GM19193 (cell line): ENCODE data around the gene EFNA5.

Experiments used
- POLR2A ChIP-seq: IDR thresholded peaks from 4 replicates; pipeline ENCODE4 v1.6.1; 2011; ENCODE audit not compliant: insufficient read depth, insufficient read length; ENCODE audit errors: extremely low read depth

The EFNA5 gene

GRCh38 chr5:107364443-107365319, 306.1 kb downstream of the EFNA5 start:
- TF ChIP-seq POLR2A: no peak

DNA sequence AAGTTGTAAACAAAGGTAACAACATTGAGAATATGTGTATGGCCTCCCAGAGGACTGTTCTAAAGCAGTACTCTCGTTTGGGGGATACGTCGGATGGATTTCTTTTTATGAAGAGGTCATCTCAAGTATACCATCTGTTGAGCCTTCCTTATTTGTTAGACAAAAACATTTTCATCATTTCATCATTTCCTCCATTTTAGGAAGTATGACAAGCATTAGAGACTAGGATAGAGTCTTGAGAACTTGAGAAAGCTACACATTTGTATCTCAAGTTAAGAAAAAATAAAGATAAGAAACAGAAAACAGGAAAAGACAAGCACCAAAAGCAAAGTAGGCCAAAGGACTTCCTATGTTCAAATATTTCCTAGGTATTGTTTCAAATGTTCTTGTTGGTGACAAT, 307.0 kb downstream of the EFNA5 start:
- no peak for TF ChIP-seq POLR2A

DNA sequence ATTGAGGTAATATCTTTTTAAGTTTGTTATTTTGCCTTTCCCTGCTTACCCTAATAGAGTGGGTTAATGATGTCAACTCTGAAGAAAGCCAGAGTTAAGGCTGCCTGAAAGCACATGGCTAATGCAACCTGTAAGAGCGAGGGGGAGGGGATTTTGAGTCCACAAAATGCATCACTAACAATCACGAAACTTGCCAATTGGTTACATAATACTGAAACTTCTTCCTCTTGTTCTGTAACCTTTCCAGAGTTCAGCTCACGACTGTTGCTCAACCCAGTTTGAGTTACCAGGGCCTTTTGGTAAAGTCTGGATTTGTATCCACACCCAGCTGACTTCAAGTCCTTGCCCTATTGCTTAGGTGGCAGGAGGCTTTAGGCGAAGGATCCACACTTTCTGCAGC, 308.8 kb downstream of the EFNA5 start:
- no peak for TF ChIP-seq POLR2A

GRCh38 chr5:107359916-107360234, 310.9 kb downstream of the EFNA5 start:
- TF ChIP-seq POLR2A: no peak

DNA sequence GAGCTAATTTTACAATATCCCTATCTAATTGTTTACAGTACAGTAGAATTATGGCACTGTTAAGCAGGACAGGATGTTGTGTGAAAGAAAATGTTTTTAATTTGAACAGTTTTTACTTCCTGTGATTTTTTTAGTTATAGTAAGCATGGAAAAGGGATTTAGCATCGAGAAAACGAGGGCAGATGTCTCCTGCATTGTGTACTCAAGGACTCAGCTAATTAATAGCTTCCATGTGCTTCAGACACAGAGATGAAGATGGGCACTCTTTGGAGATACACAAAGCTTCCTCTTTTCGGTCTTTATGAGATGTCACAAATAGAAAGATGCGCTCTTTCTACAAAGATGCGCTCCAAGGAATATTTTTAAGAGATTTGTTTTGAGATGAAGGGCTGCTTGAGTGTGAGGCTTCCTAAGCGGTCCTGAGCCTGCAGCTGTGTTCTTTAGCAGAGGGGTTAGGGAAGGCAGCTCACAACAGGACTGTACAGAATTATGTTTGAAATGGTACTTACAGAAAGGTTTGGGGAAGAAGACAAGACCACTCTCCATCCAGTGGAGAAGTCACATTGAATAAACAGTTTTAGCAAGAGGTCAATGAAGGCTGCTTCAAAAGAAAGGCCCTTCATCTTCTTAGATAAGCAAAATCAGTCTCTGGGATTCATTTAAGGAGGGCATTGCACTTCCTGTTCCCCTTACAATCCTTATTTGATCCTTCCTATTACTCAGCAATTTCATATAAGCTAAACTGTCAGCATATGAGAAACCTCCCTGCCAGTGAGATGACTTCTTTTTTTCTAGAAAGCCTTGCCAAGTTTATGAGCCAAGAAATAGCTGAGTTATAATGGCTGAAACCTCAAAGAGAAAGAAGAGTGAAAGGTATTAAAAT, 311.5 kb downstream of the EFNA5 start:
- no peak for TF ChIP-seq POLR2A

DNA sequence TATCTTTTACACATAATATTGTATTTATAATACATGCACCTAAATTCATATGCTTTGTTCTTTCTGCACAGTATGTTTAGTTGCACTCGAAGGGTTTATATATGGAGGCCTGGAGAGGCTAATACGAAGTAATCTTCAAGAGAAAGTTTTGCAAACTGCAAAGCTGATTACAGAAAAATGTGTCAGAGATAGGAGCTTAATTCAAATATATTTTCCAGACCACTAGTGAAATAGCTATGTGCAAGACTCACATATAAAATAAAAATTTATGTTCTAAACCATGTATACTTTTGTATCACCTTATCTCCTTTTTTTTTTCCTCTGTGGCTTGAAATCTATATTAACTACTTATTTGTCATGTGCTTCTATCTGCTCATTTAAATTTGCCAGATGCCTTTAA, 313.8 kb downstream of the EFNA5 start:
- TF ChIP-seq POLR2A: no peak

- TF ChIP-seq POLR2A: no peak
Measured at GRCh38 chr5:107352576-107352975, 318.2 kb downstream of the EFNA5 start.

- TF ChIP-seq POLR2A: no peak
Measured at GRCh38 chr5:107342371-107342770, 328.4 kb downstream of the EFNA5 start.

DNA sequence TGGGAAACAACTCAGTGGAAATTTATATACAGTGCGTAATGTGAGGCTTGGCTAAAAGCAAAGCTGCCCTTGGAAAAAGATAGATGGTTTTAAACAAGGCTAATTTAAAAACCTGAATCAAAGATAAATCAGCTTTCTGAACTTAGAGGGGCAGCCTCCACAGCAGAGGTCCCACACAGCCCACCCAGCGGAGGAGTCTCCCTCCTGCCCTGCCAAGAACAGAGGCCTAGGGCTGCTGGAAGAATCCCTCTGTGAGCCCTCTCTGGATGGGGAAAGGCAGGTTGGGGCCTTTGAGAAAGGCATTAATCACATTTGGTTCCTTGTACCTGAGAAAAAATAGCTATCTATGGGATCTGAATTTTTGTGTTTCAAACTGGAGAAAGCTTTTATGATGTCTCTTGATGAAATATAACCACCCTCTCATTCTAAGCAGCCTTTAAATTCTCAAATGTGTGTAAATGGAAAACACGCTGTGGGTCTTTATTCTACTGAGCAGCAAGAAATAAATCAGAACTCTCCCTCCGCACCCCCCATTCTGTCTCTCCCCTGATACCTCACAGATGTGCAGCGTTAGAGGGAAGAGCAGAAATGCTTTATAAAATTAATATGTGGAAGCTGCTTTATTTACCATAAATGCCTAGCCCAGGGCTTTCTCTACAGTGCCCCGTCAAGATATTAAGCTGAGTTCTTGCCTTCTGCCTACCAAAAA, 329.2 kb downstream of the EFNA5 start:
- TF ChIP-seq POLR2A: no peak

DNA sequence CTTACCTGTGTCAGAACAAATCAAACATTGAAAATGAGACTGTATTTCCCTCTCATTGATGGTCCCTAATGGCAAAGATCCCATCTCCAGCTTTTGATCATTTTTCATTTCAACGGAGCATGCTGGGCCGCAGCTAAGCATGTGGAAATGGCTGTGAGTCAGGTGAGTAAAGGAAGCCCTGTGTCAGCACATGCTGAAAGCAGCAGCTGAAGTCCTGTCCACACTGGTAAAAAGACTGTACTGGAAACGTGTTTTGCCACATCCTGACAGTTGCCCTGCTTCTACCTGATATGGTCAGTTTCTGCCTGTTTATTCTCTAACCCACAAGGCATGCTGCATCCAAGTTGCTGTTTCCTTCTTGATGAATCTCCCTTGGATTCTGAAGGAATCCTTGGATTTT, 330.1 kb downstream of the EFNA5 start:
- no peak for TF ChIP-seq POLR2A

DNA sequence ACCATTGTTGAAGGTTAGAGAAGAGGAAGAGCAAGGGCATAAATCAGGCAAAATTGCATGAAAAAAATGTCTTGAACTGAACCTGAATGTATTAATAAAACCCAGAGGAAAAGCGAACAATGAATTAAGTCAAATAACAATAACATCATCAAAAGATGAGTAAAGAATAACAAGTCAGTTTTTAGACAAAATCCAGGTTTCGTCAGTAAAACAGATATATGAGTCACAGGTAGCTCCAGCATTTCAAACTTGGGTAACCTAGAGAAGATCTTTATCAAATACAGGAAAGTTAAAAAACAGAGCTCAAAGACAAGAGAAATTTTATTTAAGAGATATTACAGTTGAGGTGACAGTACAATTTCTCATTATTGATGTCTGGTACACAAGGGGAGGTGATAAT, 332.4 kb downstream of the EFNA5 start:
- TF ChIP-seq POLR2A: no peak

- no peak for TF ChIP-seq POLR2A
Measured at GRCh38 chr5:107337281-107337680, 333.5 kb downstream of the EFNA5 start.

DNA sequence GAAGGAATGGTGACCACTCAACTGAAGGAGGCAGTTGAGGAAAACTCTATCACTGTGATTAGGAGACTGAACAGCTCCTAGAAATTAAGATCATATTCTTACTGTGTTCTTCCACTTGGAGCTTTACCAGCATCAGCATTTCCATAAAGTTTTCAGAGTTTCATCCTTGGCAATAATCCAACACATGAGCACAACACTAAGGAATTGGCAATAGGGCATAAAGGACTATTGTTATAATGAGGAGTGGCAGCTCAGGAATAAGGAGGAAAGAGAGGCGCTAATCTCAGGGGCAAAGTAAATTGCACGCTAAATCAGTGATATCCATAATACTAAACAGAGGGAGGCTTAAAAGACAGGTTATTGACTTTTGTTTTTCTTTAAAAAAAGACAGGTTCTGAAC, 338.9 kb downstream of the EFNA5 start:
- no peak for TF ChIP-seq POLR2A

DNA sequence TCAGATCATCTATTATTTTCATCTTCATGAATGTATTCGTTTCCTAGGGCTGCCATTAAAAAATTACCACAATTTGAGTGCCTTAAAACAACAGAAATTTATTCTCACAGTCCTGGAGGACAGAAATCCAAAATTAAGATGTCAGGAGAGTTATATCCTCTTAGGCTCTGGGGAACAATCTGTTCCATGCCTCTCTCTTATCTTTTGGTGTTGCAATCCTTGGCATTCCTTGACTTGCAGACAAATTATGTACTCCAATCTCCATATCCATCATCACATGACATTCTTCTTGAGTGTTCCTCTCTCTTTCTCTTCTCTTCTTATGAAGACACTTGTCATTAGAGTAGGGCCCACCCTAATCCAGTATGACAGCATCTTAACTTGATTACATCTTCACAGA, 339.4 kb downstream of the EFNA5 start:
- TF ChIP-seq POLR2A: no peak

DNA sequence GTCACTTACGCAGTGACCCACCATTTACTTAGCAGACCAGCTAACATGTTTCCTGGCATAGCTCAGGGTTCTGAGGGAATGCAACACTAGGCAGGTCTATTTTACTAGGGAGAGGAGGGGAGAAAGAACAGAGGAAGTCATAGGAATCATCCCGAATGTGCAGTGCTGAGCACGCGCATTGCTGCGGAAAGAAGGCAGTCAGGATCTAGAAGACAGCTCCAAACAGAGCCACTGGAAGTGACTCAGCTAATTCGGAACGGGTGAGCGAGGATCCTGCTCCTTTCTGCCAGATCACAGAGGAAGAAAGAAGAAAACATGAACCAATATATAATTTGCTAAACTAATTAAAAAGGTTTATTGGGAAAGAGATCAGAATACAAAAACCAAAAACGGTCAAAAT, 339.8 kb downstream of the EFNA5 start:
- no peak for TF ChIP-seq POLR2A
